ENCODE data around the gene SLC25A22.

Gene SLC25A22

DNA sequence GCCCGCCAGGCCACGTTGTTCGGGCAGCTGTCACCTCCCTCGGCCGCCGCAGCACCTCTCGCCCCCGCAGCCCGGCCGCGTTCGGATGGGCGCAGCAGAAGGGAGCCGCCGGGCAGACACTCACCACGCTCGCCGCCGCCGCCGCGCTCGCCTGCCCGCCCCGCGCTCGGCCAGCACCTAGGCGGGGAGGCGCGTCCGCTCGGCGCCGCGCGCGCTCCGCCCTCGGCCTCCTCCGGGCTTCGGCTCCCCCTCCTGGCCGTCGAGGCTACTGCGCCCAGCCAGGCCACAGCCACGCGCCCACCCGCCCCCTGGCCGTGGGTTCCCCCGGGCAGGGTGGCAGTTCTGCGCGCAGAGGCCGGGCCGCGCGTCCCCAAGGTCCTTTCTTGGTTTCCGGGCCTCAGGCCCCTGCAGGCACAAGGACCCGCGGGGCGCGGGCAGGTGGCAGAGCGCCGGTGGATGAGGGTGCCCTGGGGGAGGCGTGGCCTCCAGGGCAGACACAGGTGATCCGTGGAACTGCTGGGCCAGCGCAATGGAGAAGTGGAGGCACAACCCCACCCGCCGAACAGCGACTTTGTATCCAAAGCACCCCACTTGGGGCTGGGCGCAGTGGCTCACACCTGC, at the start of gene SLC25A22:
SLC25A22 (minus strand) TSS at position 189 of the 621 bp plus-strand sequence. CDS start 3,275 bp downstream, outside the sequence.
- no peak for FAIRE-seq

DNA sequence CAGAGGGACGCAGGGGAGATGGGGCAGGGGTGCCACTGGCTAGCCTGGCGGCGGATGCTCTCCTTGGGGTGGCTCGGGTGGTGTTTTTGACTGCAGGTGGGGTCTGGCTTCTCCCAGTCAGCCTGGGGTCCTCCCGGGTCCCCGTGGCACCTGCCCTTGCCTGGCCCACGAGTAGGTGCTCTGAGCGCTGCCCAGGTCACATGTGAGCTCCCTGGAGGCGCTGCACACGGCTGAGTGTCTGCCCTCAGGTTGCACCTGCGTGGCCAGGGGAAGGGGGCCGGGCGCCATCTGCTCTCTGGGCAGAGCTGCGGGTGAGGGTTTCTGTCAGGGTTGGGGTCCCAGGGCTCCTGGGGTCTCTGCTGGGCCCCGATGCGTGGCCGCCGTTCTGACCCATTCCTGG, 49.8 kb upstream of the SLC25A22 start:
- no peak for FAIRE-seq

DNA sequence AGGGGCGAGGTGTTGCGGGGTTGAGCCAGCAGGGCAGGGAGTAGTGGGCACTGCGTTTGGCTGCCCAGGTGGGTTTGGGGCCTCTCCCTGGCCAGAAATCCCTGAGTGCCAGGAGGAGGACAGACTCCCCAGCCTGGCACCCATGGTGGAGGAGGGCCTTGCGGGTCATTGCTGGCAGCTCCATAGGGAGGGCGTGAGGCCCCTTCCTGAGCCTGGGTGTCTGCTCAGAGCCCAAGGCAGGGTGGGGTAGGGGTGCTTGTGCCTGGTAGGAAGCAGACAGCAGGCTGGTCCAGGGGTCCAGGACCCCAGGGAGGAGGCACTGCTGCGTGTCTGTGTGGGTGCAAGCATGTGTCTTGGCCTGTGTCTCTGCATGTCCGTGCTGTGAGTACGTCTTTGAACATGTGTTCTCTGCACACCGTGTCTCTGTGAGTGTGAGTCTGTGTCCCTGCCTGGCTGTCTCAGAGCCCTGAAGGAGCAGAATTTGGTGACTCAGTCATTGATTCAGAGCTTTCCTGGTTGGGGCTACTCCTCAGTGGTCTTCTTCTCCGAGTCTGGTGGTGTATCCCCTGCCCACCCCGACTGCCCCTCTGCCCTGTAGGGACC, 48.5 kb upstream of the SLC25A22 start:
- FAIRE-seq: no peak

DNA sequence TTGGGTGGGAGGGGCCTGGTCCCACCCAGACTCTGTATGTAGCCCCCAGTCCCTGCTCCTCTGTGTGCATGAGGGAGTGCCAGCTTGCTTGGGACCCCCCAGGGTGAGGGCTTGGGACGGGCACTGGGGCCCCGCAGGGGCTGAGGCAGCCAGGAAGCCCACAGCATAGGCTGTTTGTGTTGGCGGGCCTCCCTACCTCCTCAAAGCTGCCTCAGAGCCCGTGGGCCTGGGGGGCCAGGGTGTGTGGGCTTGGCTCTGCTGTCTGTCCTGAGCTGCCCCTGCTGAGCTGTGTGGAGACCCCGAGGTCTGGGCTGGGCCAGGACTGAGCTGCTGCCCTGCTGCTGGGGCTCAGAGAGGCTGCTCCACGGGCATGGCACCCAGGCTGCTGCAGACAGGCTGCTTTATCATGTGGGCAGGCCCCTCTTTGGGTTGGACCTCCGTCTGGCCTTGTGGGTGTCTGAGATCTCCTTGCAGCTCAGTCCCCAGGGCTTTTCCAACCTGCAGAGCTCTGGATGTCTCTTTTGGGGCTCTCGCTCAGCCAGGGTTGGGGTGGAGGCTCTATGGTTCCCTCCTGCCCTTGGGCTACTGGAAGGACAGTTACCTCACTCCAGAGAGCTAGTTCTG, 47.9 kb upstream of the SLC25A22 start:
- no peak for FAIRE-seq

DNA sequence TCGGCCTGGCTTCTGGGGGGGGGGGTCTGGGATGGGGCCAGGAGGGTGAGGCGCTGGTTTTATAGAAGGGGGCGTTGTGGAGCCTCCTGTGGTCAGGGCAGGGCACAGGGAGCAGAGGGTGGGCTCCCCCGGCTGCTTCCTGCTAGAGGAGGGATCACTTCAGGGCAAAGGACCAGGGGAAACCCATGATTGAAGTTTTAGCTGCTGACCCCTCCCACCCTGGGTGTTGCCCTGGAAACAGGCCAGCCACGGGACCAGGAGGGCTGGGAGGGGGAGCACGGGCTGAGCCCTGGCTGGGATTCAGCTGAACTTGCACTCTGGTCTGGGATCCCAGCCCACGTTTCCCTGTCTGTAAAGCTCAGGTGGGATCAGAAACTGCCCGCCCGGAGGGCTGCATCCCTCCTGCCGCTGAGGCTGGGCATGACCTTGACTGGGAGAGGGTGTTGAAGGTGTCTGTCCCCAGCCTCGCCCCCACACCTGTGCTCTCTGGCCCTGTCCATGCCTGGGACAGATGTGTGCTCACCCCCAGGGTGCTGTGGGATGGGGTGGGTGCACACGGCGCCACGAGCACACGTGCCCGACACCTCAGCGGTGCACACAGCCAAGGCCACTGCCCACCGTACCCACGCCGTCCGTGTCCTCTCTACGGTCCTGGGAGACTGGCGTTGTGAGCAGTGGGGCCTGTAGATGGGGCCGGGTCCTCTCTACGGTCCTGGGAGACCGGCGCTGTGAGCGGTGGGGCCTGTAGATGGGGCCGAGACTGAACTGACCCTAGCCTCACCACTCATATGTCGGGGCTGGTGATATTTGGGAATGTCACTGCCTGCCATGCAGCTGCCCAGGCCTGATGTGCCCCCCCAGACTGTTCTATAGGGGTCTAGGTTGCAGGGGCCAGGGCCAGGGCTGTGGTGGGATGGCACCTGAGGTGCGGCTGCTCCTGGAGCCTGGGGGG, 46.9 kb upstream of the SLC25A22 start:
- FAIRE-seq: peak; percentile 79

DNA sequence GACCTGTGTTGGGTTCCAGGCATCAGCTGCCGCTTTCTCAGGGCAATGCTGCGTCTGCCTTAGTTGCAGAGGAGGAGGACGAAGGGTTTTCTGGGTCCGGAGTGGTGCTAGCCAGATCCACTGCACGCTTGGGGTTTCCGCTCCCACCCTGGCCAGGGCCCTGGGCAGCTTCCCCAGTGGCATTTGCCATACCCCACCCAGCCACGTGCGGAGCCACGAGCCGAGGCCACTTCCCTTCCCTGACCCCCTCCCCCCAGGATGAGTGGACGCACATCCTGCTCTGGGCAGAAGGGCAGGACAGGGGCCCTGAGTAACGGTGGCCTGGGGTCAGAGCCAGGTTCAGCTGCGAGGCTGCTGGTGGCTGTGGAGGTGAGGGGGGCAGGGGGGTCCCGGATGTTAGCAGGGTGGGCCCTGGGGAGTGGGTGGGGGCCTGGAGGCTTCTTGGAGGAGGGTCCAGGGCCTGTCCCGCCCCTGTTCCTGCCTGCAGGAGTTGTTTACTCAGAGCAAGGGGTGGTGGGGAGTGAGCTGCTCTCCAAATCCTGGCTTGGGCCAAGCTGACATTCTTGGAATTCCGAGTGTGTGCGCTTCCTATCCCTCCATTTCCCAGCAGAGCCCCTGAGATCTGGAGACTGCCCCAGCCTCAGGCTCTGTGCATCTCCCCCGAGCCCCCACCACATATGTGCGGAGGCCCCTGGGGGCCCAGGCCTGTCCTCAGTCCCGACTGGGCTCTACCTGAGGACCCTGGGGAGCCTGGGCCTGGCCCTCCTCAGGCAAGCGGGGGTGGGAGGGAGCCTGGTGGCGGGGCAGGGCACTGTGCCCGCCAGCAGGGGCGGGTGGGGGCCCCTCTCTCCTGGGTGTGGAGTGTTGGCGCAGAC, 46.0 kb upstream of the SLC25A22 start:
- no peak for FAIRE-seq

DNA sequence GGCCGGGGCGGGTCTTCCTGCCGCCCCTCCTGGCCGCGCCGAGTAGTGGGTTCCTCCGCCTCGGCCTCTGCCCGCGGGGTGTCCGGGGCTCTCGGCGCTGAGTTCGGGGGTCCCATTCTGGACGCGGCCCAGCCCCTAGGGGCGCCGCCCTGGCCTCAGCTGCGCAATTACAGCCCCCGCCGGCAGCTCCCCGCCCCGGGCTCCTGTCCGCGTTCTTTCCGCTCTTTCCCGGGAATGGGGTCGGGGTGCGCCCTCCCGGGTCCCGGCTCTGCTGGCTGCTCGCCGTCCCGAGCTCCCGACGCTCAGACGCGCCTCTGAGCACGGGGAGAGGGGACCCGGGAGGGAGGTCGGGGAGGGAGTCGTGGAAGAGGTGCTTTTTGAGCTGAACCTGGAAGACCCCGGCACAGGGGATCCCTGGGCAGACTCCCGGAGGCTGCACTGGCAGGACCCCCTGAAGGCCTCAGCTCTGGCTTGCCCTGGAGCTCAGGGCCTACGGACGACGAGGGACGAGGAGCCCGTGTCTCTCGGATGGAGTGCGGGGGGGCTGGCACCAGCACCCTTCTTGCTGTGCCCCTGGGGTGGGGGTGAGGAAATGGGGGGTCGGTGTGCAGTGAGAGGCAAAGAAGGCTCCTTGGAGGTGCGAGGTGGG, 45.1 kb upstream of the SLC25A22 start:
- no peak for FAIRE-seq

DNA sequence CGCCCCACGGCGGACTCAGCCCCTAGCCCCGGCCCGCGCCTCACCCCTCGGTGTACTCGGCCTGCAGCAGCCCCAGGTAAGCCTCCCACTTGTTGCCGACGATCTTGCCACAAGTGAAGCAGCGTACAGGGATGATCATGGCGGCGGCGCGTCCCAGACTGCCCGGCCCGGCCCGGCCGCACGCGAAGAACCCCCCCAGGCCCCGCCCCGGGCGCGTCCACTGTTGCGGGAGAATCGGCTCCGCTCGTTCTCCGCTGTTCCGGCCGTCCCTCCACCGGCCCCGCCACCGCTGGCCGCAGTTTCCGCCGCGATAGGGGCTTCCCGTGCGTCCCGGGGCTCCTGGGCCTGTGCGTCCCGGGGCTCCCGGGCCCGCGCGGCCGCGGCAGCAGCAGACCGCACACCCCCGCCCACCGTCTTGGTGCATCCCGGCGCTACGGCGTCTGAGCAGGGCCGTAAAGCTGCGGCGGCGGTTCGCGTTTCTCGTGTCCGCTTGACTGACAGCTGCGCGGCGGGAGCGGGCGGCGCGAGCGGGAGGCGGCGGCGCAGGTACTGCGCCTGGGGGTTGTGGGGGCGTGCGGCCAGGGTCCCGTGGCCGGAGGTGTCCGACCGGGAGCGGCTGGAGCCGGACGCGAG, 44.4 kb upstream of the SLC25A22 start, which contains the start of the genes POLR2L and TSPAN4:
POLR2L (minus strand) TSS at position 160 of the 633 bp plus-strand sequence; CDS start at position 139, 21 bp downstream.
TSPAN4 (plus strand) TSS at position 483 of the 633 bp plus-strand sequence. CDS start 7,453 bp downstream, outside the sequence.
- no peak for FAIRE-seq

DNA sequence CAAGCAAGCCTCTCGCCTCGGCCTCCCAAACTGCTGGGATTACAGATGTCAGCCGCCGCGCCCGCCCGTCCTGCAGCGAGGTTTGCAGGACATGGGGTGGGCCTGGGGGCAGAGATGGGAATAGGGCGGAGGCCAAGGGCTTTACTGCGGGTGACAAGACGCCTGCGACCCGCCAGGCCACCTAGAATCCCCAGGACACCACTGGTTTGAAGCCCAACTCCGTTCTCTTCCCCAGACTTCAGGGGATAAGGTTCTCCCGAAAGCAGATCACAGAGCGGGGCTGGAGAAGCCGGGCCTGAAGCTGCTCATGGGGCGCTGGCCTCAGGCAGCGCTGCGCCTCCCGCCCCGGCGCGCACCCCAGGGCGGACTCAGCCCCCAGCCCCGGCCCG, 43.9 kb upstream of the SLC25A22 start:
- no peak for FAIRE-seq

DNA sequence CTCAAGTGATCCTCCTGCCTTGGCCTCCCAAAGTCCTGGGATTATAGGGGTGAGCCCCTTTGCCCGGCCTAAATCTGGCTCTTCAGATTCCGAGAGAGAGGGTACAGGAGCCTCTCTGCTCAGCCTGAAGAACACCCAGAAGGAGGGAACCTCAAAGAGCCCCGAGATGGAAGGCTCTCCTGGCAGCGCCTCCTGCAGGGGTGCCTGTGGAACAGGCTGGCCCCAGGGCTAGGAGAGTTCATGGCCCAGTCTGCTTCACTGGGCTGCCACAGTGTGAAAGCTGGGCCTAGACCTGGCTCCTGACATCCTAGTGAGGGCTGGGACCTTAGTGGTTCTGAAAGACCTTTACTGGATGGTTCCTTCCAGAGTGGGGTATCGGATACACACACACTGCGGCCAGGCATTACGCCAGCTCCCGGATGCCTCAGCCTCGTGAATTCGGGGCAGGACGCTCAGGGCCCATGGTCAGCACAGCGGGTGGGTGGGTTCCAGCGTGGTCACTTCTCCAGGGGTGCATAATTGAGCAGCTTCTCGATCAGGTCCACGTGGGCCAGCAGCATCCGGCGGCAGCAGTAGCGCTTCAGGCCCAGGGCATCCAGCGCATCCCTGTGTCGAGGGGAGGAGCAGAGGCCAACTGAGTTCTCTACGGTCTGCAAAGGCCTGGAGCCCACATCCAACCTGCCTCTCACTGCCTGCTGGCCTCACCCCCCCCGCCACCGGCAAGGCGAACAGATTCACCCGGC, 42.0 kb upstream of the SLC25A22 start:
- FAIRE-seq: no peak

DNA sequence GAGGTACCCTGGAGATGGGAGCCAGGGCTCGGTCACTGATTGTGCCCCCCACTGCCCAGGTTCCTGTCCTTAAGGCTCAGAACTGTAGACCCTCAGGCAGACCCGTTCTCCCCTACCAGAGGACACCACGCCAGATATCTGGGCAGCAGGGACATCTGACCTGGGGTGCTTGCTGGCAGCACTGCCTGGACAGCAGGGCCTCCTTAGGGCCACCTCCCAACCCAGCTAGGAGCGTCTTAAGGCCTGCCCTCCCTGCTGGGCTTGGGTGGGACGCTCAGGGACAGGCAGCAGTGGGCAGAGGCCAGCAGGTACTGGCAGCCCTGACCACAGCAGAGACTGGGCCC, 41.2 kb upstream of the SLC25A22 start:
- no peak for FAIRE-seq

DNA sequence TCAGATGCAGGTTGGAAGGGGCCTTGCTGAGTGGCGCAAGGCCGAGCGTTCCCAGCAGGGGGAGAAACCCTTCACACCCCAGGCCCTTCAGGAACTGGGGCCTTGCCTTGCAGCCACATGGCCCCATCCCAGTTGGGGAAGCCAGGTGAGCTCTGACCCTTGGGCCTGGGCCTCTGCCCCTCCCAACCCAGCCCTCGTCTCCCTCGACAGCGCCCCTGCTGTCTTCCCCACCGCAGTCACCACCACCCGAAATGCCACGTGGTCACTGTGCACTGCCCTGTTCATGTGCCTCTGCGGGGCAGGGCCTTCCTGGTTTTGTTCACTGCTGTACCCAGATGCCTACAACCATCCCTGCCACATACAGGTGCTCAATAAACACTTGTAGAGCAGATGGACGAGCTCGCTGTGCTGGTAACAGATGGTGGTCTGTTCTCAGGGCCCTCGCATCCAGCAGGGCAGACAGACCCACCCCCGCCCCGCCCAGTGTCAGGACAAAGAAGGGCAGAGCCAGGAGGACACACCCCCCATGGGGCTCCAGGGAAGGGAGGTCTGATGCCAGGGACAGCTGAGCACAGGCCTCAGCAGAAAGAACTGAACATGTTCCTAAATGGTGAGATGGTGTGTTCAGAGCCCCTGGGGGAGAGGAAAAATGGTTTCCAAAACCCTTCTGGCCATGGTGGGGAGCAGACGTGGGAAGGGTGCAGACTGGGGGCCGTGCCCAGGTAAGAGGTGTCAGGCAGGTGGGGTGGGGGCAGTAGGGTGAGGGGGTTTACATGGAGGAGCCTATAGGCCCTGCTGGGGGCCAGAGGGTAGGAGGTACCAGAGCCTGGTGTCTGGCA, 40.6 kb upstream of the SLC25A22 start:
- FAIRE-seq: no peak

DNA sequence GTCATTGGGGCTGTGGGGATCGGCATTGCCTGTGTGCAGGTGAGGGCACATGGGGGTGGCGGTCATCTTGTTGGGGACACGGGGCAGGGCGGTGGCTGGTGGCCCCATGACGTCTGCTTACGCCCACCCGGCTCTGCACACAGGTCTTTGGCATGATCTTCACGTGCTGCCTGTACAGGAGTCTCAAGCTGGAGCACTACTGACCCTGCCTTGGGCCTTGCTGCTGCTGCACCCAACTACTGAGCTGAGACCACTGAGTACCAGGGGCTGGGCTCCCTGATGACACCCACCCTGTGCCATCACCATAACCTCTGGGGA, 39.9 kb upstream of the SLC25A22 start:
- FAIRE-seq: no peak

DNA sequence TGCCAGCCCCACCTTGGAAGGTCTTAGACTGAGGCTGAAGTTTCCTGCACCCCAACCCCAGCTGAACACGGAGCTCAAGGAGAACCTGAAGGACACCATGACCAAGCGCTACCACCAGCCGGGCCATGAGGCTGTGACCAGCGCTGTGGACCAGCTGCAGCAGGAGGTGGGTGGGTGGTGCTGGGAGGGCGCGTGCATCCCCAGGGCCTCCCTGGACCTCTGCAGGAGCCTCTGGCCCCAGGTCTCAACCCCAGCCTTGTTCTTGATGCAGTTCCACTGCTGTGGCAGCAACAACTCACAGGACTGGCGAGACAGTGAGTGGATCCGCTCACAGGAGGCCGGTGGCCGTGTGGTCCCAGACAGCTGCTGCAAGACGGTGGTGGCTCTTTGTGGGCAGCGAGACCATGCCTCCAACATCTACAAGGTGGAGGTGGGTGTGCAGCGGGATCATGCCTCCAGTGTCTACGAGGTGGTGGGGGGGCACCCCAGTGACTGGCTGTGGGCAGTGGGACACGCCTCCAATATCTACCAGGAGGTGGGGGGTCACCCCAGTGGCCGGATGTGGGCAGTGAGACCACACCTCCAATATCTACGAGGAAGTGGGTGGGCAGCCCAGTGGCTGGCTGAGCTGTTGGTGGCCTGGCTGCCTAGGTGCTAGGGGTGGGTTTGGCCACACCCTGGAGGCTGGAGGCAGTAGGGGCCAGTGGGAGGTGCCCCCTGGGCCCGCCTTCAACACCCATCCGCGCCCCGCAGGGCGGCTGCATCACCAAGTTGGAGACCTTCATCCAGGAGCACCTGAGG, 39.3 kb upstream of the SLC25A22 start:
- no peak for FAIRE-seq

DNA sequence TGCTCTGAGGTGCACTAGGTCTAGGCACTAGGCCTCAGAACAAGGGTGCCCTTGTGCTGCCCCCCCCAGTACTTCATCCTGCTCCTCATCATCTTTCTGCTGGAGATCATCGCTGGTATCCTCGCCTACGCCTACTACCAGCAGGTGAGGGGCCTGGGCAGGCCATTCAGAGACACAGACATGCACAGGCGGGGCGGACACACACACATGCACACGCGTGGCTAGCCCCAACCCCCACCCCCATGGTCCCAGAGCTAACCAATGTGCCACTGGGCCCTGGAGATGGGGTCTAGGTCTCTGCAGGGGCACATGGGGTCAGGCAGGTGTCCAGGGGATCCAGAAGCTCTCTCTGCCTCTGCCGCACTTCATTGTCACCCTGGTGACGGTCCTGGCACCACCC, 38.6 kb upstream of the SLC25A22 start:
- FAIRE-seq: no peak

DNA sequence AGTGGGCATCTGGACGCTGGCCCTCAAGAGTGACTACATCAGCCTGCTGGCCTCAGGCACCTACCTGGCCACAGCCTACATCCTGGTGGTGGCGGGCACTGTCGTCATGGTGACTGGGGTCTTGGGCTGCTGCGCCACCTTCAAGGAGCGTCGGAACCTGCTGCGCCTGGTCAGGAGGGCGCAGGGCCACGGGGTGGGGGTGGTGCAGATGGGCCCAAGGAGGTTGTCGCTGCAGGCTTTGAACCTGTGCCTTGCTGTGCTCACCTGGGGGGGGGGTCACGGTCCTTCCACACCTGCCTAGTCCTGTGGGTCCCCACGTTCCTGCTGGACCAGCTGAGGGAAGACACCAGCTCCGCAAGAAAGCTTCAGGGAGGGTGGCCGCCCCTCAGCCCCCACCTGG, 38.2 kb upstream of the SLC25A22 start:
- FAIRE-seq: no peak

DNA sequence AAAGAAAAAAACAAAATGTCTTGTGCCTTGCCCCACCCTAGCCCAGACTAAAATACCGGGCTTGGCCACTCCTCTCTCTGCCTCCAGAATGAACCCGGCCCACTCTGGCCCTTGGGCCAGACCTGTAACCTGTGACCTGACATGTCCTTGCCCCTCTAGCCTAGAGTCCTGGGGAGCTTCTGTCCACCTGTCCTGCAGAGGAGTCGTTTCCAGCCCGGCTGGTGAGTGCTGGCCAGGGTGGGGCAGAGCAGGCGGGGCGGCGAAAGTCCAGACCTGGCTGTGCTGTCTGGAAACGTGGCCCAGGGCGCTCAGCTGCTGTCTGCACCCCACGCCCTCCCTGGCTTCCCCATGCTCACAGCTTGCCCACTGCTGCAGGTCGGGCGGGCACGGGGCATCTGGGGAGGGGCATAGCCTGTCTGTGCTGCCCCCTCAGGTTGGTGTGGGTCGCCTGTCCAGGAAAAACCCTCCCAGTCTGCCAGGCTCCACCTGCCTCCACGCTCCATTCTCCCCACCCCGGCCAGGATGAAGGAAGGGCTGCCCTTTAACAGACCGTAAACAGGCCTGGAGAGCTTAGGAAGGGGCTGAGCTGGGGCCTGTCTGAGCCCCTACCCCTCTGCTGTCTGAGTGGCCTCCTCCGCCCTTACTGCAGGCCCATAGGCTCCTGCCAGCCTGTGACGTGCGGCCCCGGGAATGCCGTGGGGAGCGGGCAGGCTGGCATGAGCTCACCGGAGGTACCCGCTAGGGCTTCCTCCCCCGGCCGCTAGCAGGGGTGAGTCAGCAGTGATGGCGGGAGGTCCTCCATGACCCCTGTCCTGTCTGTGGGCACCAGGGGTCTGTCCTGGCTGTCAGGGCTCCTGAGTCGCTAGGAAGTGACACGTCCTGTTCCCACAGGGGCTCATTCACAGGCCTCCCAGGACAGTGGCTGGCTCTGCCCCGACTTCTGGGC, 36.6 kb upstream of the SLC25A22 start:
- FAIRE-seq: no peak

Measured in endometrium (tissue), 2 donors.